Epithelial cell of esophagus (primary cell): ENCODE data around the gene TIAM1.

Source experiments
- DNase-seq: peaks from one replicate; pipeline ENCODE4 v3.0.0; 2010; ENCODE audit warnings: low read depth
- H3K4me3 ChIP-seq: 2 replicates; pipeline ENCODE4 v1.5.1; 2011; ENCODE audit warnings: mild to moderate bottlenecking, low read length, control low read depth
- CTCF ChIP-seq: IDR thresholded peaks from 2 replicates; pipeline ENCODE4 v1.5.1; 2011; ENCODE audit warnings: low read depth, mild to moderate bottlenecking, low read length, control low read depth, inconsistent platforms; ENCODE audit not compliant: insufficient read depth; ENCODE audit errors: missing control alignments

Gene TIAM1

GRCh38 chr21:31141389-31142000 is 202.6 kb downstream of the TIAM1 start:
- no peak overlapping the region for H3K4me3 ChIP-seq
- TF ChIP-seq CTCF, result no peak
- DNase-seq, result no peak

- TF ChIP-seq CTCF, result no peak
- no peak for DNase-seq
- H3K4me3 ChIP-seq, result no peak overlapping the region
Observed at GRCh38 chr21:31140676-31141075, 203.4 kb downstream of the TIAM1 start.

GRCh38 chr21:31140025-31140424 is 204.0 kb downstream of the TIAM1 start:
- no peak overlapping the region for H3K4me3 ChIP-seq

GRCh38 chr21:31137960-31138359 is 206.1 kb downstream of the TIAM1 start:
- no peak for TF ChIP-seq CTCF
- H3K4me3 ChIP-seq, result no peak overlapping the region
- DNase-seq, result no peak

More at GRCh38 chr21:31140025-31140424, 204.0 kb downstream of the TIAM1 start:
- no peak for TF ChIP-seq CTCF
- no peak for DNase-seq

GRCh38 chr21:31136891-31137290 is 207.2 kb downstream of the TIAM1 start:
- no peak for DNase-seq
- no peak for TF ChIP-seq CTCF
- H3K4me3 ChIP-seq, result no peak overlapping the region

GRCh38 chr21:31135531-31136184 is 208.4 kb downstream of the TIAM1 start:
- no peak for DNase-seq
- H3K4me3 ChIP-seq, result no peak overlapping the region
- TF ChIP-seq CTCF, result no peak
